Measurements from ENCODE around the gene DPYSL5.

DNA sequence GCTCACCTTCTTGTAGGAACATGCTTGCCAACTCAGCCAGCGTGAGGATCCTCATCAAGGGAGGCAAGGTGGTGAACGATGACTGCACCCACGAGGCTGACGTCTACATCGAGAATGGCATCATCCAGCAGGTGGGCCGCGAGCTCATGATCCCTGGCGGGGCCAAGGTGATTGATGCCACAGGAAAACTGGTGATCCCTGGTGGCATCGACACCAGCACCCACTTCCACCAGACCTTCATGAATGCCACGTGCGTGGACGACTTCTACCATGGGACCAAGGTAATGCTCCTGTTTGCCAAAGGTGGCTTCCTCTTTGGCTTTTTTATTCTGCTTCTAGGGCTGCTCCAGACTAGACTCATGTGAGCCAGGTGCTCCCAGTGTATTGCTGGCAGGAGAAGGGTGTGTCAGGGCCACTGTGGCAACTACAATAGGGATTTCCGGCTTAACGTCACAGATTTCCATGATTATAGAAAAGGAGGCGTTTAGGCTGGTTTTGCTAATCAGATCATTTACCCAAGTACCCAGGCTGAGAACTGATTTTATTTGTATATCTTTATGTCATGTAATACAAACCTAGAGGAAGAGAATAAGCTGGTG is 50.6 kb downstream of the DPYSL5 start:
- TF ChIP-seq, protein P1, sequence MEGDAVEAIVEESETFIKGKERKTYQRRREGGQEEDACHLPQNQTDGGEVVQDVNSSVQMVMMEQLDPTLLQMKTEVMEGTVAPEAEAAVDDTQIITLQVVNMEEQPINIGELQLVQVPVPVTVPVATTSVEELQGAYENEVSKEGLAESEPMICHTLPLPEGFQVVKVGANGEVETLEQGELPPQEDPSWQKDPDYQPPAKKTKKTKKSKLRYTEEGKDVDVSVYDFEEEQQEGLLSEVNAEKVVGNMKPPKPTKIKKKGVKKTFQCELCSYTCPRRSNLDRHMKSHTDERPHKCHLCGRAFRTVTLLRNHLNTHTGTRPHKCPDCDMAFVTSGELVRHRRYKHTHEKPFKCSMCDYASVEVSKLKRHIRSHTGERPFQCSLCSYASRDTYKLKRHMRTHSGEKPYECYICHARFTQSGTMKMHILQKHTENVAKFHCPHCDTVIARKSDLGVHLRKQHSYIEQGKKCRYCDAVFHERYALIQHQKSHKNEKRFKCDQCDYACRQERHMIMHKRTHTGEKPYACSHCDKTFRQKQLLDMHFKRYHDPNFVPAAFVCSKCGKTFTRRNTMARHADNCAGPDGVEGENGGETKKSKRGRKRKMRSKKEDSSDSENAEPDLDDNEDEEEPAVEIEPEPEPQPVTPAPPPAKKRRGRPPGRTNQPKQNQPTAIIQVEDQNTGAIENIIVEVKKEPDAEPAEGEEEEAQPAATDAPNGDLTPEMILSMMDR (conservative IDR thresholded peaks at IDR 0.05; ENCODE audit: low read length) = no peak
- TF ChIP-seq EZH2phosphoT487 (IDR thresholded peaks at IDR 0.05; ENCODE audit: borderline replicate concordance) = no peak
